SK-N-SH (cell line): ENCODE results near the gene RSPO4. TPM values are rescaled to one million over a fixed set of nuclear protein-coding genes. Genes with fewer than 3 reads are reported as not detected.

ENCODE experiments used
- CTCF ChIA-PET: fragments of 300-600, 350-600 bp; formaldehyde crosslinking; extraction: SDS; loops from one replicate; lab custom pipeline; 2021; lab: Yijun Ruan, JAX
- POLR2A ChIA-PET: fragments of 350-600 bp; sonication (Branson Sonifier 250); formaldehyde crosslinking; extraction: SDS; loops from one replicate; lab custom pipeline; 2020; ENCODE audit warnings: antibody characterized with exemption, inconsistent platforms; lab: Yijun Ruan, JAX
- DNase-seq: peaks from one replicate; pipeline ENCODE4 v3.0.0; 2012
- H2AFZ ChIP-seq: fragments of 200-600 bp; sonication (generic); 2 replicates; pipeline ENCODE4 v1.8.1; 2016; ENCODE audit warnings: antibody characterized with exemption, mild to moderate bottlenecking, low read depth
- H3F3A ChIP-seq: fragments of 200-600 bp; sonication (generic); replicated peaks from 2 replicates; pipeline ENCODE3; 2016; ENCODE audit warnings: antibody characterized with exemption, mild to moderate bottlenecking; ENCODE audit not compliant: insufficient read depth
- H3K27ac ChIP-seq, 2 experiments: fragments of 200-500 bp in 1 of 2; fragments of 200-600 bp in 1 of 2; sonication (Bioruptor generic) in 1 of 2; sonication (generic), shearing (Covaris generic) in 1 of 2; 2 replicates each; pipeline versions ENCODE4 v1.5.1 to v1.6.1; 2014 to 2016; ENCODE audit warnings: low read depth in 2 of 2, inconsistent platforms in 1 of 2, low read length in 1 of 2, mild to moderate bottlenecking in 1 of 2, mixed read lengths in 1 of 2
- H3K27me3 ChIP-seq: fragments of 200-600 bp; sonication (generic), shearing (Covaris generic); 2 replicates; pipeline ENCODE4 v1.6.1; 2016; ENCODE audit warnings: mixed run types; ENCODE audit not compliant: insufficient read depth
- H3K36me3 ChIP-seq, 2 experiments: fragments of 200-500 bp in 1 of 2; fragments of 200-600 bp in 1 of 2; sonication (Bioruptor generic) in 1 of 2; sonication (generic) in 1 of 2; replicated peaks in 1 of 2; 2 replicates each; pipeline versions ENCODE3 to v1.5.1; 2014 to 2016; ENCODE audit warnings: low read length in 1 of 2, mild to moderate bottlenecking in 1 of 2; ENCODE audit not compliant: insufficient read depth in 2 of 2, control insufficient read depth in 1 of 2
- H3K4me1 ChIP-seq, 2 experiments: fragments of 200-500 bp in 1 of 2; fragments of 200-600 bp in 1 of 2; sonication (Bioruptor generic) in 1 of 2; sonication (generic), shearing (Covaris generic) in 1 of 2; 2 replicates each; pipeline versions ENCODE4 v1.5.1 to v1.6.1; 2014 to 2016; ENCODE audit warnings: low read depth in 1 of 2, low read length in 1 of 2, mixed run types in 1 of 2; ENCODE audit not compliant: insufficient read depth in 2 of 2, control insufficient read depth in 1 of 2
- H3K4me2 ChIP-seq: fragments of 200-600 bp; sonication (generic), shearing (Covaris generic); 2 replicates; pipeline ENCODE4 v1.6.1; 2017; ENCODE audit warnings: mixed run types
- H3K4me3 ChIP-seq, 2 experiments: fragments of 200-500 bp in 1 of 2; fragments of 200-600 bp in 1 of 2; sonication (Bioruptor generic) in 1 of 2; sonication (generic), shearing (Covaris generic) in 1 of 2; 2 replicates each; pipeline versions ENCODE4 v1.5.1 to v1.8.1; 2014 to 2016; ENCODE audit warnings: low read depth in 2 of 2, inconsistent platforms in 1 of 2, low read length in 1 of 2, mild to moderate bottlenecking in 1 of 2, mixed read lengths in 1 of 2, moderate library complexity in 1 of 2
- H3K79me2 ChIP-seq: fragments of 200-600 bp; sonication (generic); 2 replicates; pipeline ENCODE4 v1.8.1; 2017; ENCODE audit warnings: mild to moderate bottlenecking; ENCODE audit not compliant: insufficient read depth
- H3K9ac ChIP-seq: fragments of 200-600 bp; sonication (generic); 2 replicates; pipeline ENCODE4 v1.6.1; 2017; ENCODE audit warnings: mixed run types
- H3K9me2 ChIP-seq: fragments of 200-600 bp; sonication (generic); 2 replicates; pipeline ENCODE4 v1.6.1; 2017; ENCODE audit warnings: mixed run types
- H3K9me3 ChIP-seq: fragments of 200-600 bp; sonication (generic); 2 replicates; pipeline ENCODE4 v1.6.1; 2017; ENCODE audit warnings: mixed run types, mild to moderate bottlenecking, moderate library complexity
- H4K20me1 ChIP-seq: fragments of 200-600 bp; sonication (generic); 2 replicates; pipeline ENCODE4 v1.6.1; 2017; ENCODE audit warnings: mild to moderate bottlenecking, mixed run types; ENCODE audit not compliant: insufficient read depth
- CHD2 ChIP-seq: fragments of 150-350 bp; IDR thresholded peaks from 2 replicates; pipeline ENCODE4 v1.6.1; 2018; ENCODE audit warnings: low read length; ENCODE audit not compliant: partially characterized antibody
- EZH2phosphoT487 ChIP-seq: fragments of 200-600 bp; sonication (generic); IDR thresholded peaks from 2 replicates; pipeline ENCODE4 v1.6.1; 2017; ENCODE audit warnings: low read depth, mixed run types, mild to moderate bottlenecking, antibody characterized with exemption, moderate library complexity, borderline replicate concordance
- FOXJ3 ChIP-seq: sonication (generic); formaldehyde crosslinking; IDR thresholded peaks from 2 replicates; pipeline ENCODE4 v1.5.1; 2020; ENCODE audit warnings: mild to moderate bottlenecking, missing genetic modification reagents
- GABPA ChIP-seq: IDR thresholded peaks from 2 replicates; pipeline ENCODE4 v1.4.0; 2012; ENCODE audit warnings: low read depth, mild to moderate bottlenecking
- GATA2 ChIP-seq: sonication (generic); formaldehyde crosslinking; IDR thresholded peaks from 2 replicates; pipeline ENCODE4 v1.5.0; 2020; ENCODE audit warnings: mild to moderate bottlenecking, missing genetic modification reagents
- JUND ChIP-seq: IDR thresholded peaks from 2 replicates; pipeline ENCODE4 v1.4.0; 2012
- MEF2A ChIP-seq: IDR thresholded peaks from 2 replicates; pipeline ENCODE4 v1.4.0; 2012; ENCODE audit warnings: low read depth, borderline replicate concordance
- MXI1 ChIP-seq: IDR thresholded peaks from 2 replicates; pipeline ENCODE4 v1.6.1; 2012; ENCODE audit warnings: mild to moderate bottlenecking, low read depth, low read length, improper control_type of control experiment
- NFIC ChIP-seq: IDR thresholded peaks from 2 replicates; pipeline ENCODE4 v1.4.0; 2012; ENCODE audit warnings: borderline replicate concordance
- NRF1 ChIP-seq: IDR thresholded peaks from 2 replicates; pipeline ENCODE4 v1.6.1; 2012; ENCODE audit warnings: low read depth, mild to moderate bottlenecking, low read length
- RAD21 ChIP-seq: IDR thresholded peaks from 2 replicates; pipeline ENCODE4 v1.6.1; 2012; ENCODE audit warnings: mild to moderate bottlenecking, low read length
- YY1 ChIP-seq: IDR thresholded peaks from 2 replicates; pipeline ENCODE4 v1.4.0; 2012; ENCODE audit warnings: low read depth, mild to moderate bottlenecking
- WGBS: methylation state at CpG from one replicate; pipeline ENCODE4 v1.1.6; 2017; ENCODE audit warnings: low lambda C conversion rate; 5-methylcytosine and 5-hydroxymethylcytosine counted together
- polyA plus RNA-seq, 3 experiments: library from polyadenylated mRNA; depleted of rRNA; stranded (reverse); fragments of >200 nt; gene quantifications; 2 replicates each; pipeline ENCODE4 v1.2.3, GENCODE V29; 2012
- TF ChIP-seq, protein P1 (sequence below): IDR thresholded peaks from 2 replicates; pipeline ENCODE4 v1.4.0; 2012; ENCODE audit warnings: low read depth, borderline replicate concordance
- TF ChIP-seq, protein P2 (sequence below): IDR thresholded peaks from 2 replicates; pipeline ENCODE4 v1.6.1; 2012; ENCODE audit warnings: mild to moderate bottlenecking, low read depth, low read length, moderate library complexity
- TF ChIP-seq, protein P3 (sequence below): IDR thresholded peaks from 2 replicates; pipeline ENCODE4 v1.4.0; 2012; ENCODE audit warnings: low read depth, borderline replicate concordance

RSPO4 gene
- polyA plus RNA-seq, 1 of the 3 experiments (the other 2 are of a cell fraction), result not detected

DNA sequence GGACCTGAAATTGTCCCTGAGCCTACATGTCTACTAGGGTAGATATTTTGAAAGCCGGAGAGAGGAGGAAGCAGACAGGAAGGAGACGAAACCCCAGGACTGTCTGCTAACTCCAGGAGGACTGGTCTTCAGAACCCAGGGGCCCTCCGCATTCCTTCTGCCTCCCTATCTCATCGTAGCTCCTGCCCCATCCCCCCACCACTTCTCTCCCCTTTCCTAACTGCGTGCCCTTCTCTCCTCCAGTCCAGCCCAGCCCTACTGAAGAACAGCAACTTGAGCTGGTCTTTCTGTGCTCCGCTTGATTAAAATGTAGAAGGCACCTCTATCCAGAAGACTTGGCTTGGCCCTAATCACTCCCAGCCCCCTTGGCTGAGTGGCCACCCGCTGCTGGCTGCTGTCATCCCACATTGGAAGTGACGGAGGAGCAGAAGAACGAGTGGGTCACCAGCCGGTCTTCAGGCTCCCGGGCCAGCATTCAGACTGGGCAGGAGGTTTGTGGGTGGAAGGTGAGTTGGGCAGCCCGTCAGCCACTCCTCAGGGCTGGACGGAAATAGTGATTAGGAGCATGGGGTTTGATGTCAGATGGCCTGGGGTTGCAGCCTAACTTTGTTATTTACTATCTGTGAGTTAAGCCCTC lies 57.2 kb downstream of the RSPO4 start:
- no peaks in the 10 kb centered on the region for H3K9me3 ChIP-seq
- no peak overlapping the region for H3K27ac ChIP-seq
- H3K4me1 ChIP-seq, result peaks cover 0 to 4% of the 10 kb centered on the region in 2 experiments; a peak in 1 of 4 replicates
- CTCF ChIA-PET, result interaction anchor here (5.7 kb wide), 1 partner anchor 11 kb away, joined by 40 read pairs; no protein-coding TSS in a partner anchor
- POLR2A ChIA-PET, result no interaction called here
- WGBS, result 59% methylated on average over 13 of the region's 13 CpGs
- H3K9me2 ChIP-seq, result no peaks in the 10 kb centered on the region
- H3K79me2 ChIP-seq, result no peaks in the 10 kb centered on the region
- H3F3A ChIP-seq, result no peaks in the 10 kb centered on the region
- H4K20me1 ChIP-seq, result no peaks in the 10 kb centered on the region
- no peak overlapping the region for H3K9ac ChIP-seq
- no peaks in the 10 kb centered on the region; the same call in 1 of the 2 replicates for H3K27me3 ChIP-seq
- DNase-seq, result no peak
- H2AFZ ChIP-seq, result no peak overlapping the region
- no peak overlapping the region for H3K4me2 ChIP-seq
- TF ChIP-seq CHD2, result no peak
- TF ChIP-seq EZH2phosphoT487, result no peak
- no peak for TF ChIP-seq RAD21
- TF ChIP-seq YY1, result no peak
- TF ChIP-seq, protein P1, sequence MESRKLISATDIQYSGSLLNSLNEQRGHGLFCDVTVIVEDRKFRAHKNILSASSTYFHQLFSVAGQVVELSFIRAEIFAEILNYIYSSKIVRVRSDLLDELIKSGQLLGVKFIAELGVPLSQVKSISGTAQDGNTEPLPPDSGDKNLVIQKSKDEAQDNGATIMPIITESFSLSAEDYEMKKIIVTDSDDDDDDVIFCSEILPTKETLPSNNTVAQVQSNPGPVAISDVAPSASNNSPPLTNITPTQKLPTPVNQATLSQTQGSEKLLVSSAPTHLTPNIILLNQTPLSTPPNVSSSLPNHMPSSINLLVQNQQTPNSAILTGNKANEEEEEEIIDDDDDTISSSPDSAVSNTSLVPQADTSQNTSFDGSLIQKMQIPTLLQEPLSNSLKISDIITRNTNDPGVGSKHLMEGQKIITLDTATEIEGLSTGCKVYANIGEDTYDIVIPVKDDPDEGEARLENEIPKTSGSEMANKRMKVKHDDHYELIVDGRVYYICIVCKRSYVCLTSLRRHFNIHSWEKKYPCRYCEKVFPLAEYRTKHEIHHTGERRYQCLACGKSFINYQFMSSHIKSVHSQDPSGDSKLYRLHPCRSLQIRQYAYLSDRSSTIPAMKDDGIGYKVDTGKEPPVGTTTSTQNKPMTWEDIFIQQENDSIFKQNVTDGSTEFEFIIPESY, result no peak
- TF ChIP-seq, protein P2, sequence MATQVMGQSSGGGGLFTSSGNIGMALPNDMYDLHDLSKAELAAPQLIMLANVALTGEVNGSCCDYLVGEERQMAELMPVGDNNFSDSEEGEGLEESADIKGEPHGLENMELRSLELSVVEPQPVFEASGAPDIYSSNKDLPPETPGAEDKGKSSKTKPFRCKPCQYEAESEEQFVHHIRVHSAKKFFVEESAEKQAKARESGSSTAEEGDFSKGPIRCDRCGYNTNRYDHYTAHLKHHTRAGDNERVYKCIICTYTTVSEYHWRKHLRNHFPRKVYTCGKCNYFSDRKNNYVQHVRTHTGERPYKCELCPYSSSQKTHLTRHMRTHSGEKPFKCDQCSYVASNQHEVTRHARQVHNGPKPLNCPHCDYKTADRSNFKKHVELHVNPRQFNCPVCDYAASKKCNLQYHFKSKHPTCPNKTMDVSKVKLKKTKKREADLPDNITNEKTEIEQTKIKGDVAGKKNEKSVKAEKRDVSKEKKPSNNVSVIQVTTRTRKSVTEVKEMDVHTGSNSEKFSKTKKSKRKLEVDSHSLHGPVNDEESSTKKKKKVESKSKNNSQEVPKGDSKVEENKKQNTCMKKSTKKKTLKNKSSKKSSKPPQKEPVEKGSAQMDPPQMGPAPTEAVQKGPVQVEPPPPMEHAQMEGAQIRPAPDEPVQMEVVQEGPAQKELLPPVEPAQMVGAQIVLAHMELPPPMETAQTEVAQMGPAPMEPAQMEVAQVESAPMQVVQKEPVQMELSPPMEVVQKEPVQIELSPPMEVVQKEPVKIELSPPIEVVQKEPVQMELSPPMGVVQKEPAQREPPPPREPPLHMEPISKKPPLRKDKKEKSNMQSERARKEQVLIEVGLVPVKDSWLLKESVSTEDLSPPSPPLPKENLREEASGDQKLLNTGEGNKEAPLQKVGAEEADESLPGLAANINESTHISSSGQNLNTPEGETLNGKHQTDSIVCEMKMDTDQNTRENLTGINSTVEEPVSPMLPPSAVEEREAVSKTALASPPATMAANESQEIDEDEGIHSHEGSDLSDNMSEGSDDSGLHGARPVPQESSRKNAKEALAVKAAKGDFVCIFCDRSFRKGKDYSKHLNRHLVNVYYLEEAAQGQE, result no peak
- TF ChIP-seq FOXJ3, result no peak
- TF ChIP-seq NRF1, result no peak
- TF ChIP-seq MEF2A, result no peak
- TF ChIP-seq GATA2, result no peak
- TF ChIP-seq, protein P3, sequence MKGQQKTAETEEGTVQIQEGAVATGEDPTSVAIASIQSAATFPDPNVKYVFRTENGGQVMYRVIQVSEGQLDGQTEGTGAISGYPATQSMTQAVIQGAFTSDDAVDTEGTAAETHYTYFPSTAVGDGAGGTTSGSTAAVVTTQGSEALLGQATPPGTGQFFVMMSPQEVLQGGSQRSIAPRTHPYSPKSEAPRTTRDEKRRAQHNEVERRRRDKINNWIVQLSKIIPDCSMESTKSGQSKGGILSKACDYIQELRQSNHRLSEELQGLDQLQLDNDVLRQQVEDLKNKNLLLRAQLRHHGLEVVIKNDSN, result no peak
- no peak for TF ChIP-seq NFIC
- TF ChIP-seq GABPA, result no peak
- no peak for TF ChIP-seq MXI1
- TF ChIP-seq JUND, result no peak
- TF ChIP-seq, all 33 proteins: peak for 0
- H3K4me3 ChIP-seq, result no peak overlapping the region
- H3K36me3 ChIP-seq, result no peaks in the 10 kb centered on the region
